ENCODE results near the gene ZNRF2.

- TF ChIP-seq CTCF (conservative IDR thresholded peaks at IDR 0.05): no peak
- no peak for TF ChIP-seq EZH2 (IDR thresholded peaks at IDR 0.05; ENCODE audit: low read depth)
Observed at GRCh38 chr7:30264052-30264451, 20.3 kb upstream of the ZNRF2 start.

Data from PC-9 (cell line).